ENCODE data around the gene CABCOCO1. TPM values are rescaled to one million over a fixed set of nuclear protein-coding genes. Genes with fewer than 3 reads are reported as not detected.

Gene CABCOCO1
- total and polyA plus RNA-seq, 2 of the 13 experiments (the other 11 are each of a cell fraction or from before 2014, with no cell fraction given), result not detected

DNA sequence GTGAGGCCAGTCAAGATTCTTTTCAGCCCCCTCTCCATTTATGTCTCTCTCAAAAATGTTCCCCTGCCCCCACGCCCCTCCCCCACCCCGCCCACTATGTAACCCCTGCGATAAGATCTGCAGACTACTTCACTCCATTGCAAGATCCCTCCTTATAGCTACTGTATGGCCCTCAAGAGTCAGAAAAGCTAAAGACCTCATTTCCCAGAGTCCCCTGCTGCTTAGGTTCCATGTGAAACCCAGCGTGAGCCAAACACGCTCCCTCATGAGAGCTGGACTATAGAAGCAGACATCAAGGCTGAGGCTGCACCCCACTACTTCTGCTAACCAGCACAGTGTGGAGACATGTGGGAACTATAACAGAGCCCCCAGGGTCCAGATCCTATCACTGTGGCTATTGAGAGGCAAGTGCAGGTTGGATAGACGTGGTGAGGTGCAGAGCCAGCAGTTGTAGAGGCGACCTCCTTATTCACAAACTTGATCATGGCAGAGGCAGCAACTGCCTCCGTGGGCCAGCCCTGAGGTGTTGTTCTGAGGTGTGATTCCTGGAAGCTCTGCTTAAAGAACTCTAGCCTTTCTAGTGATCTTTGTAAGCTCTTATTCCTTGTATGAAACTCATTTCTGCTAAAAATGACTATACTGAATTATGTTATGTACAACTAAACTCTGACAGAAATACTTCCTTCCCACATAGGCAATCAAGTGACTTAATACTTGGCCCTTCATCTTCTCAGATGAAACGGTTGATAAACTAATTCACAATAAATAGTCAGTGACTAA is 121.8 kb downstream of the CABCOCO1 start:
- in situ Hi-C loops (cut with HindIII; ENCODE audit: extremely low pct_ligation_motif_present, low pct_unique_long_range_greater_than_20kb), result no loop called here
- no peak for FAIRE-seq
- Histone ChIP-seq H3K36me3 (replicated peaks in 1 of 2; ENCODE audit: control insufficient read depth in 1 of 2, insufficient read depth in 2 of 2, low read length in 2 of 2) (no peaks in the 10 kb centered on the region), H3K4me2 (ENCODE audit: low read depth, low read length) (no peak overlapping the region), H3K4me1 (ENCODE audit: insufficient read depth, low read length) (no peaks in the 10 kb centered on the region), H3K27me3 (ENCODE audit: control insufficient read depth in 1 of 2, insufficient read depth in 2 of 2, low read length in 2 of 2) (0 out of 5 replicates have a peak, but pooled peaks cover 0 to 1% of the 10 kb centered on the region in 2 experiments), H3K27ac (ENCODE audit: extremely low read length, insufficient read depth, low read length) (no peak overlapping the region), H3K4me3 (replicated peaks in 1 of 3; ENCODE audit: insufficient read depth in 1 of 3, low read depth in 2 of 3, low read length in 3 of 3) (no peak overlapping the region), H2AFZ (ENCODE audit: low read length) (no peak overlapping the region), H3K9ac (ENCODE audit: insufficient read depth, low read depth, low read length) (no peak overlapping the region), H4K20me1 (ENCODE audit: insufficient read depth, low read length) (no peaks in the 10 kb centered on the region), H3K9me3 (ENCODE audit: low read length) (no peaks in the 10 kb centered on the region), H3K79me2 (ENCODE audit: insufficient read depth, low read length) (no peaks in the 10 kb centered on the region)
- CTCF ChIA-PET (ENCODE audit: low intra/inter-chr PET ratio, low total read pairs), result no interaction called here
- WGBS (ENCODE audit: low lambda C conversion rate), result 51% methylated on average over 8 of the region's 9 CpGs
- TF ChIP-seq, protein P1, sequence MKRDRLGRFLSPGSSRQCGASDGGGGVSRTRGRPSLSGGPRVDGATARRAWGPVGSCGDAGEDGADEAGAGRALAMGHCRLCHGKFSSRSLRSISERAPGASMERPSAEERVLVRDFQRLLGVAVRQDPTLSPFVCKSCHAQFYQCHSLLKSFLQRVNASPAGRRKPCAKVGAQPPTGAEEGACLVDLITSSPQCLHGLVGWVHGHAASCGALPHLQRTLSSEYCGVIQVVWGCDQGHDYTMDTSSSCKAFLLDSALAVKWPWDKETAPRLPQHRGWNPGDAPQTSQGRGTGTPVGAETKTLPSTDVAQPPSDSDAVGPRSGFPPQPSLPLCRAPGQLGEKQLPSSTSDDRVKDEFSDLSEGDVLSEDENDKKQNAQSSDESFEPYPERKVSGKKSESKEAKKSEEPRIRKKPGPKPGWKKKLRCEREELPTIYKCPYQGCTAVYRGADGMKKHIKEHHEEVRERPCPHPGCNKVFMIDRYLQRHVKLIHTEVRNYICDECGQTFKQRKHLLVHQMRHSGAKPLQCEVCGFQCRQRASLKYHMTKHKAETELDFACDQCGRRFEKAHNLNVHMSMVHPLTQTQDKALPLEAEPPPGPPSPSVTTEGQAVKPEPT (CRISPR knock-in tag; IDR thresholded peaks at IDR 0.05; ENCODE audit: low read depth), result no peak
- TF ChIP-seq, protein P2, sequence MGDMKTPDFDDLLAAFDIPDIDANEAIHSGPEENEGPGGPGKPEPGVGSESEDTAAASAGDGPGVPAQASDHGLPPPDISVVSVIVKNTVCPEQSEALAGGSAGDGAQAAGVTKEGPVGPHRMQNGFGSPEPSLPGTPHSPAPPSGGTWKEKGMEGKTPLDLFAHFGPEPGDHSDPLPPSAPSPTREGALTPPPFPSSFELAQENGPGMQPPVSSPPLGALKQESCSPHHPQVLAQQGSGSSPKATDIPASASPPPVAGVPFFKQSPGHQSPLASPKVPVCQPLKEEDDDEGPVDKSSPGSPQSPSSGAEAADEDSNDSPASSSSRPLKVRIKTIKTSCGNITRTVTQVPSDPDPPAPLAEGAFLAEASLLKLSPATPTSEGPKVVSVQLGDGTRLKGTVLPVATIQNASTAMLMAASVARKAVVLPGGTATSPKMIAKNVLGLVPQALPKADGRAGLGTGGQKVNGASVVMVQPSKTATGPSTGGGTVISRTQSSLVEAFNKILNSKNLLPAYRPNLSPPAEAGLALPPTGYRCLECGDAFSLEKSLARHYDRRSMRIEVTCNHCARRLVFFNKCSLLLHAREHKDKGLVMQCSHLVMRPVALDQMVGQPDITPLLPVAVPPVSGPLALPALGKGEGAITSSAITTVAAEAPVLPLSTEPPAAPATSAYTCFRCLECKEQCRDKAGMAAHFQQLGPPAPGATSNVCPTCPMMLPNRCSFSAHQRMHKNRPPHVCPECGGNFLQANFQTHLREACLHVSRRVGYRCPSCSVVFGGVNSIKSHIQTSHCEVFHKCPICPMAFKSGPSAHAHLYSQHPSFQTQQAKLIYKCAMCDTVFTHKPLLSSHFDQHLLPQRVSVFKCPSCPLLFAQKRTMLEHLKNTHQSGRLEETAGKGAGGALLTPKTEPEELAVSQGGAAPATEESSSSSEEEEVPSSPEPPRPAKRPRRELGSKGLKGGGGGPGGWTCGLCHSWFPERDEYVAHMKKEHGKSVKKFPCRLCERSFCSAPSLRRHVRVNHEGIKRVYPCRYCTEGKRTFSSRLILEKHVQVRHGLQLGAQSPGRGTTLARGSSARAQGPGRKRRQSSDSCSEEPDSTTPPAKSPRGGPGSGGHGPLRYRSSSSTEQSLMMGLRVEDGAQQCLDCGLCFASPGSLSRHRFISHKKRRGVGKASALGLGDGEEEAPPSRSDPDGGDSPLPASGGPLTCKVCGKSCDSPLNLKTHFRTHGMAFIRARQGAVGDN (CRISPR knock-in tag; IDR thresholded peaks at IDR 0.05), result no peak
- TF ChIP-seq, protein P3, sequence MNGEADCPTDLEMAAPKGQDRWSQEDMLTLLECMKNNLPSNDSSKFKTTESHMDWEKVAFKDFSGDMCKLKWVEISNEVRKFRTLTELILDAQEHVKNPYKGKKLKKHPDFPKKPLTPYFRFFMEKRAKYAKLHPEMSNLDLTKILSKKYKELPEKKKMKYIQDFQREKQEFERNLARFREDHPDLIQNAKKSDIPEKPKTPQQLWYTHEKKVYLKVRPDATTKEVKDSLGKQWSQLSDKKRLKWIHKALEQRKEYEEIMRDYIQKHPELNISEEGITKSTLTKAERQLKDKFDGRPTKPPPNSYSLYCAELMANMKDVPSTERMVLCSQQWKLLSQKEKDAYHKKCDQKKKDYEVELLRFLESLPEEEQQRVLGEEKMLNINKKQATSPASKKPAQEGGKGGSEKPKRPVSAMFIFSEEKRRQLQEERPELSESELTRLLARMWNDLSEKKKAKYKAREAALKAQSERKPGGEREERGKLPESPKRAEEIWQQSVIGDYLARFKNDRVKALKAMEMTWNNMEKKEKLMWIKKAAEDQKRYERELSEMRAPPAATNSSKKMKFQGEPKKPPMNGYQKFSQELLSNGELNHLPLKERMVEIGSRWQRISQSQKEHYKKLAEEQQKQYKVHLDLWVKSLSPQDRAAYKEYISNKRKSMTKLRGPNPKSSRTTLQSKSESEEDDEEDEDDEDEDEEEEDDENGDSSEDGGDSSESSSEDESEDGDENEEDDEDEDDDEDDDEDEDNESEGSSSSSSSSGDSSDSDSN (CRISPR knock-in tag; IDR thresholded peaks at IDR 0.05), result no peak
- TF ChIP-seq, protein P4, sequence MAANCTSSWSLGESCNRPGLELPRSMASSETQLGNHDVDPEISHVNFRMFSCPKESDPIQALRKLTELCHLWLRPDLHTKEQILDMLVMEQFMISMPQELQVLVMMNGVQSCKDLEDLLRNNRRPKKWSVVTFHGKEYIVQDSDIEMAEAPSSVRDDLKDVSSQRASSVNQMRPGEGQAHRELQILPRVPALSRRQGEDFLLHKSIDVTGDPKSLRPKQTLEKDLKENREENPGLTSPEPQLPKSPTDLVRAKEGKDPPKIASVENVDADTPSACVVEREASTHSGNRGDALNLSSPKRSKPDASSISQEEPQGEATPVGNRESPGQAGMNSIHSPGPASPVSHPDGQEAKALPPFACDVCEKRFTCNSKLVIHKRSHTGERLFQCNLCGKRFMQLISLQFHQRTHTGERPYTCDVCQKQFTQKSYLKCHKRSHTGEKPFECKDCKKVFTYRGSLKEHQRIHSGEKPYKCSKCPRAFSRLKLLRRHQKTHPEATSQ (CRISPR knock-in tag; IDR thresholded peaks at IDR 0.05; ENCODE audit: borderline replicate concordance), result no peak
- TF ChIP-seq ZNF282 (IDR thresholded peaks at IDR 0.05; ENCODE audit: partially characterized antibody) (no peak), RXRA (CRISPR knock-in tag; IDR thresholded peaks at IDR 0.05) (no peak), FIP1L1 (IDR thresholded peaks at IDR 0.05; ENCODE audit: borderline replicate concordance, insufficient read depth, low read depth, low read length) (no peak), ZNF629 (CRISPR knock-in tag; conservative IDR thresholded peaks at IDR 0.05) (no peak), HHEX (CRISPR knock-in tag; IDR thresholded peaks at IDR 0.05) (no peak), ONECUT2 (CRISPR knock-in tag; IDR thresholded peaks at IDR 0.05) (no peak), WIZ (CRISPR knock-in tag; IDR thresholded peaks at IDR 0.05) (no peak), ZNF232 (CRISPR knock-in tag; IDR thresholded peaks at IDR 0.05; ENCODE audit: borderline replicate concordance) (no peak)
- no peak for DNase-seq (ENCODE audit: low spot score)
- POLR2A ChIA-PET, result no interaction called here
- no TSS peak for BruUV-seq (replicated peaks)
- ATAC-seq, result no peak
- intact Hi-C loops (cut with micrococcal nuclease; ENCODE audit: unreplicated experiment), result no loop called here

Measured in HepG2 (cell line).